ENCODE measurements around the gene PTPRN2. TPM values are rescaled to one million over a fixed set of nuclear protein-coding genes. Genes with fewer than 3 reads are reported as not detected.

Gene PTPRN2
- polyA plus RNA-seq, 1 experiment: 0.31 TPM

GRCh38 chr7:158123753-158124152, 463.9 kb downstream of the PTPRN2 start:
- DNase-seq (ENCODE audit: low read depth): no peak
- Histone ChIP-seq H3K36me3 (ENCODE audit: control insufficient read depth, insufficient read depth, low read length) (no peaks in the 10 kb centered on the region), H3K27me3 (ENCODE audit: control insufficient read depth, insufficient read depth, low read length) (no peaks in the 10 kb centered on the region), H3K4me3 (ENCODE audit: low read depth, low read length) (no peak overlapping the region)
- no peak for TF ChIP-seq CTCF (IDR thresholded peaks at IDR 0.05; ENCODE audit: insufficient read depth, low read depth, low read length)
- POLR2A ChIA-PET: no interaction called here
- CTCF ChIA-PET: no interaction called here

GRCh38 chr7:158123214-158123613, 464.4 kb downstream of the PTPRN2 start:
- no peak overlapping the region for H3K4me3 ChIP-seq (ENCODE audit: low read depth, low read length)
- H3K27me3 ChIP-seq (ENCODE audit: control insufficient read depth, insufficient read depth, low read length): no peaks in the 10 kb centered on the region
- H3K36me3 ChIP-seq (ENCODE audit: control insufficient read depth, insufficient read depth, low read length): no peaks in the 10 kb centered on the region
- DNase-seq (ENCODE audit: low read depth): no peak
- TF ChIP-seq CTCF (IDR thresholded peaks at IDR 0.05; ENCODE audit: insufficient read depth, low read depth, low read length): no peak
- ChIA-PET CTCF (interaction anchor here (0.7 kb wide), 1 partner anchor 153 kb away, joined by 3 read pairs; no protein-coding TSS in a partner anchor), POLR2A (no interaction called here)

- Histone ChIP-seq H3K27me3 (ENCODE audit: control insufficient read depth, insufficient read depth, low read length) (no peaks in the 10 kb centered on the region), H3K4me3 (ENCODE audit: low read depth, low read length) (no peak overlapping the region), H3K36me3 (ENCODE audit: control insufficient read depth, insufficient read depth, low read length) (no peaks in the 10 kb centered on the region)
- ChIA-PET CTCF (no interaction called here), POLR2A (no interaction called here)
- no peak for TF ChIP-seq CTCF (IDR thresholded peaks at IDR 0.05; ENCODE audit: insufficient read depth, low read depth, low read length)
- no peak for DNase-seq (ENCODE audit: low read depth)
Observed at GRCh38 chr7:158121441-158122045, 466.1 kb downstream of the PTPRN2 start.

- DNase-seq (ENCODE audit: low read depth): no peak
- CTCF ChIA-PET: no interaction called here
- no peaks in the 10 kb centered on the region for H3K36me3 ChIP-seq (ENCODE audit: control insufficient read depth, insufficient read depth, low read length)
- H3K27me3 ChIP-seq (ENCODE audit: control insufficient read depth, insufficient read depth, low read length): no peaks in the 10 kb centered on the region
- TF ChIP-seq CTCF (IDR thresholded peaks at IDR 0.05; ENCODE audit: insufficient read depth, low read depth, low read length): no peak
- POLR2A ChIA-PET: no interaction called here
- H3K4me3 ChIP-seq (ENCODE audit: low read depth, low read length): no peak overlapping the region
Observed at GRCh38 chr7:158120716-158121115, 466.9 kb downstream of the PTPRN2 start.

GRCh38 chr7:158120316-158120715, 467.3 kb downstream of the PTPRN2 start:
- no peaks in the 10 kb centered on the region for H3K27me3 ChIP-seq (ENCODE audit: control insufficient read depth, insufficient read depth, low read length)
- no peak for TF ChIP-seq CTCF (IDR thresholded peaks at IDR 0.05; ENCODE audit: insufficient read depth, low read depth, low read length)
- CTCF ChIA-PET: no interaction called here
- H3K4me3 ChIP-seq (ENCODE audit: low read depth, low read length): no peak overlapping the region
- no peaks in the 10 kb centered on the region for H3K36me3 ChIP-seq (ENCODE audit: control insufficient read depth, insufficient read depth, low read length)
- DNase-seq (ENCODE audit: low read depth): no peak
- POLR2A ChIA-PET: no interaction called here

All from BJ (cell line).